Central memory CD8-positive, alpha-beta T cell (primary cell): Measurements from ENCODE around the gene CKS1B.
A peak's percentile ranks its signal among the peaks of the same experiment; 100 is the strongest.

Source experiments
- ATAC-seq: fragments of 150-1000 bp; cut with Tn5 transposase; replicated peaks from 2 replicates; pipeline ENCODE4 v1.10.0; 2022; ENCODE audit warnings: mild to moderate bottlenecking, moderate FRiP score, moderate number of reproducible peaks; ENCODE audit not compliant: poor library complexity, severe bottlenecking; ENCODE audit errors: extremely low read depth
- DNase-seq, 2 donors: peaks; one replicate each; pipeline ENCODE4 v3.0.0; 2021; ENCODE audit warnings: low spot score in 2 of 2
- H3K27ac Mint-ChIP-seq: one replicate; pipeline ENCODE4 v1.8.0; 2022; ENCODE audit warnings: low read depth, mild to moderate bottlenecking, moderate library complexity, mixed read lengths
- H3K27me3 Mint-ChIP-seq: one replicate; pipeline ENCODE4 v1.8.0; 2022; ENCODE audit warnings: mixed read lengths
- H3K36me3 Mint-ChIP-seq: one replicate; pipeline ENCODE4 v1.8.0; 2022; ENCODE audit warnings: mild to moderate bottlenecking, moderate library complexity, mixed read lengths; ENCODE audit not compliant: insufficient read depth
- H3K4me1 Mint-ChIP-seq: one replicate; pipeline ENCODE4 v1.8.0; 2022; ENCODE audit warnings: mixed read lengths
- H3K4me3 Mint-ChIP-seq: one replicate; pipeline ENCODE4 v1.8.0; 2022; ENCODE audit warnings: mild to moderate bottlenecking, moderate library complexity, mixed read lengths
- H3K9me3 Mint-ChIP-seq: one replicate; pipeline ENCODE4 v1.8.0; 2022; ENCODE audit warnings: mixed read lengths

The CKS1B gene

GRCh38 chr1:155014709-155015508 is 40.4 kb downstream of the CKS1B start:
- H3K27ac Mint-ChIP-seq, result no peak overlapping the region
- no peak overlapping the region for H3K4me3 Mint-ChIP-seq
- DNase-seq, result no peak
- no peaks in the 10 kb centered on the region for H3K27me3 Mint-ChIP-seq
- H3K36me3 Mint-ChIP-seq, result peaks cover 10% of the 10 kb centered on the region
- ATAC-seq, result no peak
- H3K4me1 Mint-ChIP-seq, result peaks cover 62% of the 10 kb centered on the region
- H3K9me3 Mint-ChIP-seq, result no peaks in the 10 kb centered on the region

- ATAC-seq (no peak), DNase-seq (no peak)
- Mint-ChIP-seq H3K36me3 (peaks cover 10% of the 10 kb centered on the region), H3K4me3 (peak overlapping the region; percentile 56), H3K27ac (no peak overlapping the region), H3K9me3 (no peaks in the 10 kb centered on the region), H3K27me3 (no peaks in the 10 kb centered on the region), H3K4me1 (peaks cover 59% of the 10 kb centered on the region)
Observed at GRCh38 chr1:155015527-155016230, 41.2 kb downstream of the CKS1B start.

GRCh38 chr1:155016231-155016831 is 41.9 kb downstream of the CKS1B start:
- peak overlapping the region; percentile 56 for H3K4me3 Mint-ChIP-seq
- peaks cover 59% of the 10 kb centered on the region for H3K4me1 Mint-ChIP-seq
- peaks cover 10% of the 10 kb centered on the region for H3K36me3 Mint-ChIP-seq
- H3K27me3 Mint-ChIP-seq, result no peaks in the 10 kb centered on the region
- H3K27ac Mint-ChIP-seq, result no peak overlapping the region
- DNase-seq (no peak), ATAC-seq (no peak)
- H3K9me3 Mint-ChIP-seq, result no peaks in the 10 kb centered on the region

GRCh38 chr1:155017041-155017945 is 42.8 kb downstream of the CKS1B start:
- ATAC-seq (peak; percentile 99), DNase-seq (peak; percentile 78 to 84)
- H3K4me1 Mint-ChIP-seq, result peaks cover 55% of the 10 kb centered on the region
- H3K36me3 Mint-ChIP-seq, result peaks cover 10% of the 10 kb centered on the region
- no peak overlapping the region for H3K27ac Mint-ChIP-seq
- H3K9me3 Mint-ChIP-seq, result no peaks in the 10 kb centered on the region
- peak overlapping the region; percentile 56 for H3K4me3 Mint-ChIP-seq
- no peaks in the 10 kb centered on the region for H3K27me3 Mint-ChIP-seq

GRCh38 chr1:155017946-155018316 is 43.5 kb downstream of the CKS1B start:
- Mint-ChIP-seq H3K27ac (no peak overlapping the region), H3K9me3 (no peaks in the 10 kb centered on the region), H3K4me3 (peak overlapping the region; percentile 56), H3K36me3 (peaks cover 10% of the 10 kb centered on the region), H3K4me1 (peaks cover 48% of the 10 kb centered on the region), H3K27me3 (no peaks in the 10 kb centered on the region)
- DNase-seq (no peak), ATAC-seq (no peak)

- H3K4me1 Mint-ChIP-seq, result peaks cover 40% of the 10 kb centered on the region
- peak overlapping the region; percentile 87 for H3K27ac Mint-ChIP-seq
- H3K27me3 Mint-ChIP-seq, result no peaks in the 10 kb centered on the region
- H3K36me3 Mint-ChIP-seq, result peaks cover 10% of the 10 kb centered on the region
- H3K9me3 Mint-ChIP-seq, result no peaks in the 10 kb centered on the region
- ATAC-seq (no peak), DNase-seq (no peak)
- no peak overlapping the region for H3K4me3 Mint-ChIP-seq
Observed at GRCh38 chr1:155018617-155019348, 44.3 kb downstream of the CKS1B start.

GRCh38 chr1:155019377-155020245 is 45.1 kb downstream of the CKS1B start:
- no peaks in the 10 kb centered on the region for H3K27me3 Mint-ChIP-seq
- peak overlapping the region; percentile 87 for H3K27ac Mint-ChIP-seq
- peaks cover 34% of the 10 kb centered on the region for H3K4me1 Mint-ChIP-seq
- DNase-seq (no peak), ATAC-seq (no peak)
- no peak overlapping the region for H3K4me3 Mint-ChIP-seq
- H3K9me3 Mint-ChIP-seq, result no peaks in the 10 kb centered on the region
- peaks cover 10% of the 10 kb centered on the region for H3K36me3 Mint-ChIP-seq

- Mint-ChIP-seq H3K27me3 (no peaks in the 10 kb centered on the region), H3K9me3 (no peaks in the 10 kb centered on the region), H3K4me3 (no peak overlapping the region), H3K36me3 (no peaks in the 10 kb centered on the region), H3K27ac (peak overlapping the region; percentile 63), H3K4me1 (peaks cover 18% of the 10 kb centered on the region)
- DNase-seq (no peak), ATAC-seq (no peak)
Observed at GRCh38 chr1:155022136-155022926, 47.9 kb downstream of the CKS1B start.

GRCh38 chr1:155022927-155023236 is 48.4 kb downstream of the CKS1B start:
- no peak overlapping the region for H3K4me3 Mint-ChIP-seq
- H3K27ac Mint-ChIP-seq, result no peak overlapping the region
- no peak for DNase-seq
- H3K4me1 Mint-ChIP-seq, result peaks cover 15% of the 10 kb centered on the region
- no peaks in the 10 kb centered on the region for H3K9me3 Mint-ChIP-seq
- no peaks in the 10 kb centered on the region for H3K27me3 Mint-ChIP-seq
- no peaks in the 10 kb centered on the region for H3K36me3 Mint-ChIP-seq
- no peak for ATAC-seq

- Mint-ChIP-seq H3K4me3 (no peak overlapping the region), H3K36me3 (no peaks in the 10 kb centered on the region), H3K27ac (no peak overlapping the region), H3K4me1 (peaks cover 12% of the 10 kb centered on the region), H3K9me3 (no peaks in the 10 kb centered on the region), H3K27me3 (peaks cover 2% of the 10 kb centered on the region)
- ATAC-seq (no peak), DNase-seq (no peak)
Observed at GRCh38 chr1:155023627-155024026, 49.1 kb downstream of the CKS1B start.

- H3K27ac Mint-ChIP-seq, result no peak overlapping the region
Observed at GRCh38 chr1:155024315-155024714, 49.8 kb downstream of the CKS1B start.

More at GRCh38 chr1:155024315-155024714, 49.8 kb downstream of the CKS1B start:
- Mint-ChIP-seq H3K9me3 (no peaks in the 10 kb centered on the region), H3K36me3 (no peaks in the 10 kb centered on the region), H3K27me3 (peaks cover 9% of the 10 kb centered on the region), H3K4me3 (no peak overlapping the region), H3K4me1 (peaks cover 10% of the 10 kb centered on the region)
- ATAC-seq (no peak), DNase-seq (no peak)
